Measurements from ENCODE around the gene PNPLA7. TPM values are rescaled to one million over a fixed set of nuclear protein-coding genes. Genes with fewer than 3 reads are reported as not detected.

Gene PNPLA7
- total and polyA plus RNA-seq, 10 of the 15 experiments (the other 5 are each of a cell fraction or from before 2014, with no cell fraction given) = 0.04 to 0.85 (median 0.19) TPM; not detected in 1

DNA sequence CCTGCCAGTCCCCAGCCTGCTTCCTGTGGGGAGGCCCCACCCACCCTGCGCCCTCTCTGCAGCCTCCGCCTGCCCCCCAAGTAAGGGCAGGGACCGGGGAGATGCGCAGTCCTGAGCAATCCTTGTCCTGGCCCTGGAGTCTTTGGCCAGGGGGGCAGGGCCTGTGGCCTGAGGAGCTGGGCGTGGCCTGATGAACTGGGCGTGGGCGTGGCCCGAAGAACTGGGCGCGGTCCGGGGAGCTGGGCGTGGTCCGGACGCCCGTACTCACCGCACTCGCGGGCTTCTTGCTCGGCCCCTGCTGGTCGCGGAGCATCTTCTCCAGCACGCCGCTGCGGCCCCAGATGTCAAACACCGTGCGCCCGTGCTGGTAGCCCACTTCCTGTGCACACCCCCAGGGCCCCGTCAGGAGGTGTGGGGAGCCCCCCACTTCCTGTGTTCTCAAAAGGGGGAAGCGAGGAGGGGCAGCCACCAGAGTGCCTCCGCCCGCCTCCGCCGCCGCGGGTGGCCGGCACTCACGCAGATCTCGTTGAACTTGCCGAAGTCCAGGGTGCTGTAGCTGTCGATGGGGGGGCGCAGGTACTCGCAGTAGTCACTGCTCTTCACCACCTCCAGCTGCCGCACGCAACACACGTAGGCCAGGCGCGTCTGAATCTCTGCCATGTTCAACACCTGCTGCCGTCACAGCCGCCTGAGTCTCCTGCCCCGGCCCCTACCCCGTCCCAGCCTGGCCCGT is 88.4 kb downstream of the PNPLA7 start (continued):
- TF ChIP-seq, protein P1, sequence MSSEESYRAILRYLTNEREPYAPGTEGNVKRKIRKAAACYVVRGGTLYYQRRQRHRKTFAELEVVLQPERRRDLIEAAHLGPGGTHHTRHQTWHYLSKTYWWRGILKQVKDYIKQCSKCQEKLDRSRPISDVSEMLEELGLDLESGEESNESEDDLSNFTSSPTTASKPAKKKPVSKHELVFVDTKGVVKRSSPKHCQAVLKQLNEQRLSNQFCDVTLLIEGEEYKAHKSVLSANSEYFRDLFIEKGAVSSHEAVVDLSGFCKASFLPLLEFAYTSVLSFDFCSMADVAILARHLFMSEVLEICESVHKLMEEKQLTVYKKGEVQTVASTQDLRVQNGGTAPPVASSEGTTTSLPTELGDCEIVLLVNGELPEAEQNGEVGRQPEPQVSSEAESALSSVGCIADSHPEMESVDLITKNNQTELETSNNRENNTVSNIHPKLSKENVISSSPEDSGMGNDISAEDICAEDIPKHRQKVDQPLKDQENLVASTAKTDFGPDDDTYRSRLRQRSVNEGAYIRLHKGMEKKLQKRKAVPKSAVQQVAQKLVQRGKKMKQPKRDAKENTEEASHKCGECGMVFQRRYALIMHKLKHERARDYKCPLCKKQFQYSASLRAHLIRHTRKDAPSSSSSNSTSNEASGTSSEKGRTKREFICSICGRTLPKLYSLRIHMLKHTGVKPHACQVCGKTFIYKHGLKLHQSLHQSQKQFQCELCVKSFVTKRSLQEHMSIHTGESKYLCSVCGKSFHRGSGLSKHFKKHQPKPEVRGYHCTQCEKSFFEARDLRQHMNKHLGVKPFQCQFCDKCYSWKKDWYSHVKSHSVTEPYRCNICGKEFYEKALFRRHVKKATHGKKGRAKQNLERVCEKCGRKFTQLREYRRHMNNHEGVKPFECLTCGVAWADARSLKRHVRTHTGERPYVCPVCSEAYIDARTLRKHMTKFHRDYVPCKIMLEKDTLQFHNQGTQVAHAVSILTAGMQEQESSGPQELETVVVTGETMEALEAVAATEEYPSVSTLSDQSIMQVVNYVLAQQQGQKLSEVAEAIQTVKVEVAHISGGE (CRISPR knock-in tag; IDR thresholded peaks at IDR 0.05) = no peak
- TF ChIP-seq SIN3A (IDR thresholded peaks at IDR 0.05; ENCODE audit: low read depth, low read length) (no peak), CHD2 (IDR thresholded peaks at IDR 0.05; ENCODE audit: borderline replicate concordance, low read depth, low read length) (peak; percentile 53; the same call in 1 of the 2 replicates), ZZZ3 (IDR thresholded peaks at IDR 0.05; ENCODE audit: control insufficient read depth, insufficient read length, low read depth) (no peak), KLF5 (IDR thresholded peaks at IDR 0.05; ENCODE audit: partially characterized antibody) (no peak), IRF4 (IDR thresholded peaks at IDR 0.05; ENCODE audit: low read depth, low read length) (no peak), ETV6 (conservative IDR thresholded peaks at IDR 0.05 in 1 of 2, IDR thresholded peaks at IDR 0.05 in 1 of 2; ENCODE audit: borderline replicate concordance in 1 of 2, low read depth in 1 of 2) (no peak), ZNF207 (IDR thresholded peaks at IDR 0.05; ENCODE audit: borderline replicate concordance) (no peak), CHD4 (IDR thresholded peaks at IDR 0.05) (no peak), RELA (IDR thresholded peaks at IDR 0.05; ENCODE audit: borderline replicate concordance, partially characterized antibody) (no peak), ESRRA (IDR thresholded peaks at IDR 0.05; ENCODE audit: low read length) (no peak)
- TF ChIP-seq, protein P2, sequence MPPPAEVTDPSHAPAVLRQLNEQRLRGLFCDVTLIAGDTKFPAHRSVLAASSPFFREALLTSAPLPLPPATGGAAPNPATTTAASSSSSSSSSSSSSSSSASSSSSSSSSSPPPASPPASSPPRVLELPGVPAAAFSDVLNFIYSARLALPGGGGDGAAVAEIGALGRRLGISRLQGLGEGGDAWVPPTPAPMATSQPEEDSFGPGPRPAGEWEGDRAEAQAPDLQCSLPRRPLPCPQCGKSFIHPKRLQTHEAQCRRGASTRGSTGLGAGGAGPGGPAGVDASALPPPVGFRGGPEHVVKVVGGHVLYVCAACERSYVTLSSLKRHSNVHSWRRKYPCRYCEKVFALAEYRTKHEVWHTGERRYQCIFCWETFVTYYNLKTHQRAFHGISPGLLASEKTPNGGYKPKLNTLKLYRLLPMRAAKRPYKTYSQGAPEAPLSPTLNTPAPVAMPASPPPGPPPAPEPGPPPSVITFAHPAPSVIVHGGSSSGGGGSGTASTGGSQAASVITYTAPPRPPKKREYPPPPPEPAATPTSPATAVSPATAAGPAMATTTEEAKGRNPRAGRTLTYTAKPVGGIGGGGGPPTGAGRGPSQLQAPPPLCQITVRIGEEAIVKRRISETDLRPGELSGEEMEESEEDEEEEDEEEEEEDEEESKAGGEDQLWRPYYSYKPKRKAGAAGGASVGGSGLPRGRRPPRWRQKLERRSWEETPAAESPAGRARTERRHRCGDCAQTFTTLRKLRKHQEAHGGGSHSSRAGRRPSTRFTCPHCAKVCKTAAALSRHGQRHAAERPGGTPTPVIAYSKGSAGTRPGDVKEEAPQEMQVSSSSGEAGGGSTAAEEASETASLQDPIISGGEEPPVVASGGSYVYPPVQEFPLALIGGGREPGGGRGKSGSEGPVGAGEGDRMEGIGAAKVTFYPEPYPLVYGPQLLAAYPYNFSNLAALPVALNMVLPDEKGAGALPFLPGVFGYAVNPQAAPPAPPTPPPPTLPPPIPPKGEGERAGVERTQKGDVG (CRISPR knock-in tag; IDR thresholded peaks at IDR 0.05) = no peak
- TF ChIP-seq, protein P3, sequence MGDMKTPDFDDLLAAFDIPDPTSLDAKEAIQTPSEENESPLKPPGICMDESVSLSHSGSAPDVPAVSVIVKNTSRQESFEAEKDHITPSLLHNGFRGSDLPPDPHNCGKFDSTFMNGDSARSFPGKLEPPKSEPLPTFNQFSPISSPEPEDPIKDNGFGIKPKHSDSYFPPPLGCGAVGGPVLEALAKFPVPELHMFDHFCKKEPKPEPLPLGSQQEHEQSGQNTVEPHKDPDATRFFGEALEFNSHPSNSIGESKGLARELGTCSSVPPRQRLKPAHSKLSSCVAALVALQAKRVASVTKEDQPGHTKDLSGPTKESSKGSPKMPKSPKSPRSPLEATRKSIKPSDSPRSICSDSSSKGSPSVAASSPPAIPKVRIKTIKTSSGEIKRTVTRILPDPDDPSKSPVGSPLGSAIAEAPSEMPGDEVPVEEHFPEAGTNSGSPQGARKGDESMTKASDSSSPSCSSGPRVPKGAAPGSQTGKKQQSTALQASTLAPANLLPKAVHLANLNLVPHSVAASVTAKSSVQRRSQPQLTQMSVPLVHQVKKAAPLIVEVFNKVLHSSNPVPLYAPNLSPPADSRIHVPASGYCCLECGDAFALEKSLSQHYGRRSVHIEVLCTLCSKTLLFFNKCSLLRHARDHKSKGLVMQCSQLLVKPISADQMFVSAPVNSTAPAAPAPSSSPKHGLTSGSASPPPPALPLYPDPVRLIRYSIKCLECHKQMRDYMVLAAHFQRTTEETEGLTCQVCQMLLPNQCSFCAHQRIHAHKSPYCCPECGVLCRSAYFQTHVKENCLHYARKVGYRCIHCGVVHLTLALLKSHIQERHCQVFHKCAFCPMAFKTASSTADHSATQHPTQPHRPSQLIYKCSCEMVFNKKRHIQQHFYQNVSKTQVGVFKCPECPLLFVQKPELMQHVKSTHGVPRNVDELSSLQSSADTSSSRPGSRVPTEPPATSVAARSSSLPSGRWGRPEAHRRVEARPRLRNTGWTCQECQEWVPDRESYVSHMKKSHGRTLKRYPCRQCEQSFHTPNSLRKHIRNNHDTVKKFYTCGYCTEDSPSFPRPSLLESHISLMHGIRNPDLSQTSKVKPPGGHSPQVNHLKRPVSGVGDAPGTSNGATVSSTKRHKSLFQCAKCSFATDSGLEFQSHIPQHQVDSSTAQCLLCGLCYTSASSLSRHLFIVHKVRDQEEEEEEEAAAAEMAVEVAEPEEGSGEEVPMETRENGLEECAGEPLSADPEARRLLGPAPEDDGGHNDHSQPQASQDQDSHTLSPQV (IDR thresholded peaks at IDR 0.05) = no peak
- TF ChIP-seq, protein P4, sequence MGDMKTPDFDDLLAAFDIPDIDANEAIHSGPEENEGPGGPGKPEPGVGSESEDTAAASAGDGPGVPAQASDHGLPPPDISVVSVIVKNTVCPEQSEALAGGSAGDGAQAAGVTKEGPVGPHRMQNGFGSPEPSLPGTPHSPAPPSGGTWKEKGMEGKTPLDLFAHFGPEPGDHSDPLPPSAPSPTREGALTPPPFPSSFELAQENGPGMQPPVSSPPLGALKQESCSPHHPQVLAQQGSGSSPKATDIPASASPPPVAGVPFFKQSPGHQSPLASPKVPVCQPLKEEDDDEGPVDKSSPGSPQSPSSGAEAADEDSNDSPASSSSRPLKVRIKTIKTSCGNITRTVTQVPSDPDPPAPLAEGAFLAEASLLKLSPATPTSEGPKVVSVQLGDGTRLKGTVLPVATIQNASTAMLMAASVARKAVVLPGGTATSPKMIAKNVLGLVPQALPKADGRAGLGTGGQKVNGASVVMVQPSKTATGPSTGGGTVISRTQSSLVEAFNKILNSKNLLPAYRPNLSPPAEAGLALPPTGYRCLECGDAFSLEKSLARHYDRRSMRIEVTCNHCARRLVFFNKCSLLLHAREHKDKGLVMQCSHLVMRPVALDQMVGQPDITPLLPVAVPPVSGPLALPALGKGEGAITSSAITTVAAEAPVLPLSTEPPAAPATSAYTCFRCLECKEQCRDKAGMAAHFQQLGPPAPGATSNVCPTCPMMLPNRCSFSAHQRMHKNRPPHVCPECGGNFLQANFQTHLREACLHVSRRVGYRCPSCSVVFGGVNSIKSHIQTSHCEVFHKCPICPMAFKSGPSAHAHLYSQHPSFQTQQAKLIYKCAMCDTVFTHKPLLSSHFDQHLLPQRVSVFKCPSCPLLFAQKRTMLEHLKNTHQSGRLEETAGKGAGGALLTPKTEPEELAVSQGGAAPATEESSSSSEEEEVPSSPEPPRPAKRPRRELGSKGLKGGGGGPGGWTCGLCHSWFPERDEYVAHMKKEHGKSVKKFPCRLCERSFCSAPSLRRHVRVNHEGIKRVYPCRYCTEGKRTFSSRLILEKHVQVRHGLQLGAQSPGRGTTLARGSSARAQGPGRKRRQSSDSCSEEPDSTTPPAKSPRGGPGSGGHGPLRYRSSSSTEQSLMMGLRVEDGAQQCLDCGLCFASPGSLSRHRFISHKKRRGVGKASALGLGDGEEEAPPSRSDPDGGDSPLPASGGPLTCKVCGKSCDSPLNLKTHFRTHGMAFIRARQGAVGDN (IDR thresholded peaks at IDR 0.05) = no peak

Data from GM12878 (cell line).